GM18951 (cell line): ENCODE data around the gene ORAI1.

Experiments used
- POLR2A ChIP-seq: IDR thresholded peaks from 4 replicates; pipeline ENCODE4 v1.6.1; 2011; ENCODE audit warnings: mild to moderate bottlenecking; ENCODE audit not compliant: insufficient read length, insufficient read depth; ENCODE audit errors: extremely low read depth
- in situ Hi-C: fragments of 300-500 bp; cut with MboI; formaldehyde crosslinking; loops from one replicate; pipeline ENCODE4 v1.12.0; 2022; ENCODE audit warnings: low sequenced_read_pairs, mixed read lengths, inconsistent platforms; ENCODE audit not compliant: unreplicated experiment

ORAI1 gene

GRCh38 chr12:121678305-121678704, 52.0 kb downstream of the ORAI1 start:
- in situ Hi-C loops = loop anchor here (10.0 kb wide), 1 partner anchor 184 kb away; no protein-coding TSS in a partner anchor
- TF ChIP-seq POLR2A = no peak

GRCh38 chr12:121678716-121679300, 52.5 kb downstream of the ORAI1 start:
- TF ChIP-seq POLR2A = no peak
- in situ Hi-C loops = loop anchor here (10.0 kb wide), 1 partner anchor 184 kb away; no protein-coding TSS in a partner anchor

- in situ Hi-C loops = loop anchor here (10.0 kb wide), 1 partner anchor 185 kb away; no protein-coding TSS in a partner anchor
Observed at GRCh38 chr12:121679661-121680197, 53.4 kb downstream of the ORAI1 start.

- TF ChIP-seq POLR2A = no peak
- in situ Hi-C loops = no loop called here
Observed at GRCh38 chr12:121688966-121689365, 62.6 kb downstream of the ORAI1 start.

- in situ Hi-C loops = no loop called here
- TF ChIP-seq POLR2A = no peak
Observed at GRCh38 chr12:121689430-121689829, 63.1 kb downstream of the ORAI1 start.
